Erythroblast (primary cell): ENCODE results near the gene POTEB2.
"Not testable (repeated sequence)": the region's sequence is repeated elsewhere in the genome, so short reads cannot be mapped to it uniquely, and the experiment has no call there.

Source experiments
- GATA1 ChIP-seq: IDR thresholded peaks from 2 replicates; pipeline ENCODE4 v1.6.1; 2011; ENCODE audit warnings: low read depth, mild to moderate bottlenecking, control low read depth, low read length, moderate library complexity
- POLR2A ChIP-seq: IDR thresholded peaks from 2 replicates; pipeline ENCODE4 v1.6.1; 2011; ENCODE audit warnings: mild to moderate bottlenecking, low read length

DNA sequence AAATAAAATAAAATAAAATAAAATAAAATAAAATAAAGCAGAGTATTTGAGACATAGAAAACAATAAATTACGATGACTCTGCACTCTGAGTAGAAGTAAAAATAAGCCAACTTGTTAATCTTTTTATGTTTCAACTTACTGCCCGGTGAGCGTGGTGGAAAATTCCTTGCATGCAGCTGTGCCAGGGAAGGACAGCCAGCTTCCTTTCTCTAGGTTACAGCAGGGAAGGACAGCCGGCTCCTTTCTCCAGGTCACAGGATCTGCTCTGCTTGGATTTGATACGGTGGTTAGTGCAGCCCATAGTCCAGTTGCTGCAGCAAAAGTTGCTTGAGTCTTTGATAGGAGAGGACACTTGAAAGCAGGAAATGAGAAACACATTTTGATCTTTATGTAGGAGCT, 13.8 kb upstream of the POTEB2 start:
- not testable (repeated sequence) for TF ChIP-seq POLR2A, GATA1
